Endothelial cell of umbilical vein (primary cell): ENCODE measurements around the gene HEBP1. TPM values are rescaled to one million over a fixed set of nuclear protein-coding genes. Genes with fewer than 3 reads are reported as not detected.

Source experiments
- BruUV-seq: library from RNA; stranded (reverse); fragments of 400-500 nt; replicated peaks from 2 replicates; lab custom pipeline; 2021; lab: Mats Ljungman, UMichigan
- CTCF ChIA-PET: fragments of 300-600, 350-600 bp; sonication (Branson Sonifier 250); formaldehyde crosslinking; loops from one replicate; lab custom pipeline; 2021; ENCODE audit warnings: antibody characterized with exemption, inconsistent platforms; lab: Charles Lee
- POLR2A ChIA-PET: fragments of 300-600, 350-600 bp; sonication (Branson Sonifier 250); formaldehyde crosslinking; loops from one replicate; lab custom pipeline; 2021; ENCODE audit warnings: antibody characterized with exemption, inconsistent platforms; lab: Charles Lee
- DNase-seq: peaks from one replicate; pipeline ENCODE4 v3.0.0-alpha.2; 2011; ENCODE audit warnings: low read depth, low spot score
- FAIRE-seq: peaks from 2 replicates; lab custom pipeline; 2011; peaks lifted over from hg19 to GRCh38; lab: Jason Lieb, UNC
- H2AFZ ChIP-seq: 2 replicates; pipeline ENCODE4 v1.6.0; 2012; ENCODE audit warnings: low read depth, low read length, control low read depth, inconsistent platforms
- H3K27ac ChIP-seq: 2 replicates; pipeline ENCODE4 v1.5.1; 2011; ENCODE audit warnings: low read depth, mild to moderate bottlenecking, control low read depth, low read length, moderate library complexity; ENCODE audit not compliant: insufficient read depth
- H3K27me3 ChIP-seq, 2 experiments: 2 replicates each; pipeline versions ENCODE4 v1.6.0 to v1.6.1; 2011; ENCODE audit warnings: low read length in 2 of 2, mixed read lengths in 1 of 2; ENCODE audit not compliant: control insufficient read depth in 2 of 2, insufficient read depth in 2 of 2
- H3K36me3 ChIP-seq, 2 experiments: 2 replicates in 1 of 2; 3 replicates in 1 of 2; pipeline ENCODE4 v1.5.1; 2011; ENCODE audit warnings: low read length in 2 of 2, mild to moderate bottlenecking in 1 of 2, moderate library complexity in 1 of 2; ENCODE audit not compliant: control insufficient read depth in 2 of 2, insufficient read depth in 2 of 2; ENCODE audit errors: extremely low read depth in 1 of 2
- H3K4me1 ChIP-seq: 3 replicates; pipeline ENCODE4 v1.5.1; 2011; ENCODE audit warnings: mild to moderate bottlenecking, low read length; ENCODE audit not compliant: control insufficient read depth, insufficient read depth; ENCODE audit errors: extremely low read depth
- H3K4me2 ChIP-seq: 2 replicates; pipeline ENCODE4 v1.6.1; 2011; ENCODE audit warnings: low read length, control low read depth, mixed read lengths; ENCODE audit not compliant: insufficient read depth
- H3K4me3 ChIP-seq, 3 experiments: fragments of 200-600 bp in 1 of 3; sonication (generic), shearing (Covaris generic) in 1 of 3; replicated peaks in 1 of 3; 2 replicates each; pipeline ENCODE4 v1.5.1; 2011 to 2016; ENCODE audit warnings: control low read depth in 3 of 3, low read length in 3 of 3, mild to moderate bottlenecking in 2 of 3, inconsistent platforms in 1 of 3, low read depth in 1 of 3, moderate library complexity in 1 of 3; ENCODE audit not compliant: insufficient read depth in 1 of 3
- H3K79me2 ChIP-seq: 2 replicates; pipeline ENCODE4 v1.6.0; 2012; ENCODE audit warnings: low read length, inconsistent platforms; ENCODE audit not compliant: control insufficient read depth, insufficient read depth
- H3K9ac ChIP-seq: replicated peaks from 2 replicates; pipeline ENCODE3; 2011; ENCODE audit warnings: low read length, control low read depth; ENCODE audit not compliant: insufficient read depth; ENCODE audit errors: extremely low read depth
- H3K9me1 ChIP-seq: replicated peaks from 3 replicates; pipeline ENCODE4 v1.6.0; 2011; ENCODE audit warnings: mild to moderate bottlenecking, low read length; ENCODE audit not compliant: control insufficient read depth, insufficient read depth; ENCODE audit errors: extremely low read depth
- H3K9me3 ChIP-seq: replicated peaks from 2 replicates; pipeline ENCODE4 v1.5.1; 2012; ENCODE audit warnings: low read length, inconsistent platforms; ENCODE audit not compliant: control insufficient read depth, insufficient read depth
- H4K20me1 ChIP-seq: replicated peaks from 2 replicates; pipeline ENCODE3; 2011; ENCODE audit warnings: mild to moderate bottlenecking, low read length; ENCODE audit not compliant: control insufficient read depth, insufficient read depth; ENCODE audit errors: extremely low read depth
- EZH2 ChIP-seq: IDR thresholded peaks from 2 replicates; pipeline ENCODE4 v1.6.1; 2012; ENCODE audit warnings: borderline replicate concordance, low read depth, mild to moderate bottlenecking, moderate library complexity, low read length, inconsistent platforms; ENCODE audit not compliant: severe bottlenecking
- FOS ChIP-seq: IDR thresholded peaks from 2 replicates; pipeline ENCODE4 v1.6.1; 2011; ENCODE audit warnings: mild to moderate bottlenecking, low read length, moderate library complexity, borderline replicate concordance; ENCODE audit not compliant: insufficient read depth
- GATA2 ChIP-seq: IDR thresholded peaks from 2 replicates; pipeline ENCODE4 v1.7.0; 2011; ENCODE audit warnings: low read depth, mild to moderate bottlenecking, moderate library complexity, mixed read lengths, low read length; ENCODE audit not compliant: insufficient read length, insufficient read depth
- JUN ChIP-seq: IDR thresholded peaks from 2 replicates; pipeline ENCODE4 v1.6.1; 2011; ENCODE audit warnings: borderline replicate concordance, low read depth; ENCODE audit not compliant: insufficient read length, insufficient read depth
- MYC ChIP-seq: IDR thresholded peaks from one replicate; pipeline ENCODE4 v1.6.1; 2011; ENCODE audit warnings: mild to moderate bottlenecking, low read depth, low read length
- POLR2A ChIP-seq: IDR thresholded peaks from 2 replicates; pipeline ENCODE4 v1.6.1; 2012; ENCODE audit warnings: low read depth, mild to moderate bottlenecking, control low read depth, low read length
- POLR2AphosphoS5 ChIP-seq: IDR thresholded peaks from 2 replicates; pipeline ENCODE4 v1.6.1; 2012; ENCODE audit warnings: low read depth, mild to moderate bottlenecking, control low read depth, low read length, moderate library complexity; ENCODE audit not compliant: insufficient read depth
- dilution Hi-C: fragments of 300-500 bp; cut with MboI; formaldehyde crosslinking; loops from one replicate; pipeline ENCODE4 v1.15.0; 2019; ENCODE audit warnings: low sequenced_read_pairs; ENCODE audit not compliant: extremely low pct_ligation_motif_present
- intact Hi-C: fragments of 100-400 bp; cut with micrococcal nuclease; formaldehyde crosslinking; loops from one replicate; pipeline ENCODE4 v1.10.0; 2022
- polyA plus RNA-seq, 4 experiments: library from polyadenylated mRNA; depleted of rRNA in 3 of 4; stranded (reverse) in 3 of 4; unstranded in 1 of 4; fragments of >200 nt; gene quantifications; 2 replicates each; pipeline versions ENCODE4 v1.2.1 to v1.2.3, GENCODE V29; 2011 to 2012; ENCODE audit warnings: missing spikeins in 1 of 4
- total RNA-seq: library from RNA; stranded (reverse); gene quantifications from 2 replicates; pipeline ENCODE4 v1.2.3, GENCODE V29; 2021
- TF ChIP-seq, protein P1 (sequence below), 2 donors: IDR thresholded peaks; 1 replicate in 1 of 2; 2 replicates in 1 of 2; pipeline ENCODE4 v1.5.1; 2011; ENCODE audit warnings: low read length in 2 of 2, mild to moderate bottlenecking in 2 of 2, moderate library complexity in 2 of 2, control low read depth in 1 of 2, inconsistent platforms in 1 of 2, low read depth in 1 of 2; ENCODE audit not compliant: insufficient read depth in 1 of 2; ENCODE audit errors: extremely low read depth in 1 of 2
- TF ChIP-seq, protein P2 (sequence below): IDR thresholded peaks from 2 replicates; pipeline ENCODE4 v1.6.1; 2011; ENCODE audit not compliant: insufficient read depth, insufficient read length

HEBP1 gene
- total and polyA plus RNA-seq, 2 donors (not counting 3 experiments of a cell fraction or from before 2014, with no cell fraction given) = 23.1 to 59.5 TPM

- no peak overlapping the region for H2AFZ ChIP-seq
- no peaks in the 10 kb centered on the region for H3K9me1 ChIP-seq
- H3K9me3 ChIP-seq = no peaks in the 10 kb centered on the region
- ChIA-PET CTCF (interaction anchor here (0.8 kb wide), 1 partner anchor 44 kb away, joined by 3 read pairs; no protein-coding TSS in a partner anchor), POLR2A (no interaction called here)
- intact Hi-C loops (no loop called here), dilution Hi-C loops (no loop called here)
- no peaks in the 10 kb centered on the region for H3K27me3 ChIP-seq
- TF ChIP-seq, protein P1, sequence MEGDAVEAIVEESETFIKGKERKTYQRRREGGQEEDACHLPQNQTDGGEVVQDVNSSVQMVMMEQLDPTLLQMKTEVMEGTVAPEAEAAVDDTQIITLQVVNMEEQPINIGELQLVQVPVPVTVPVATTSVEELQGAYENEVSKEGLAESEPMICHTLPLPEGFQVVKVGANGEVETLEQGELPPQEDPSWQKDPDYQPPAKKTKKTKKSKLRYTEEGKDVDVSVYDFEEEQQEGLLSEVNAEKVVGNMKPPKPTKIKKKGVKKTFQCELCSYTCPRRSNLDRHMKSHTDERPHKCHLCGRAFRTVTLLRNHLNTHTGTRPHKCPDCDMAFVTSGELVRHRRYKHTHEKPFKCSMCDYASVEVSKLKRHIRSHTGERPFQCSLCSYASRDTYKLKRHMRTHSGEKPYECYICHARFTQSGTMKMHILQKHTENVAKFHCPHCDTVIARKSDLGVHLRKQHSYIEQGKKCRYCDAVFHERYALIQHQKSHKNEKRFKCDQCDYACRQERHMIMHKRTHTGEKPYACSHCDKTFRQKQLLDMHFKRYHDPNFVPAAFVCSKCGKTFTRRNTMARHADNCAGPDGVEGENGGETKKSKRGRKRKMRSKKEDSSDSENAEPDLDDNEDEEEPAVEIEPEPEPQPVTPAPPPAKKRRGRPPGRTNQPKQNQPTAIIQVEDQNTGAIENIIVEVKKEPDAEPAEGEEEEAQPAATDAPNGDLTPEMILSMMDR (IDR thresholded peaks at IDR 0.05; ENCODE audit: extremely low read depth in 1 of 2, insufficient read depth in 1 of 2, low read depth in 1 of 2, low read length in 2 of 2) = no peak
- TF ChIP-seq MYC (no peak), GATA2 (no peak), POLR2A (no peak), FOS (no peak), EZH2 (no peak), JUN (no peak), POLR2AphosphoS5 (no peak)
- TF ChIP-seq, protein P2, sequence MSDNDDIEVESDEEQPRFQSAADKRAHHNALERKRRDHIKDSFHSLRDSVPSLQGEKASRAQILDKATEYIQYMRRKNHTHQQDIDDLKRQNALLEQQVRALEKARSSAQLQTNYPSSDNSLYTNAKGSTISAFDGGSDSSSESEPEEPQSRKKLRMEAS = no peak
- H3K4me3 ChIP-seq = no peak overlapping the region
- no peak overlapping the region for H3K9ac ChIP-seq
- no peaks in the 10 kb centered on the region for H3K79me2 ChIP-seq
- no peaks in the 10 kb centered on the region for H3K4me1 ChIP-seq
- FAIRE-seq (no peak), DNase-seq (no peak)
- no peaks in the 10 kb centered on the region for H3K36me3 ChIP-seq
- no peak overlapping the region for H3K27ac ChIP-seq
- H4K20me1 ChIP-seq = no peaks in the 10 kb centered on the region
- no peak overlapping the region for H3K4me2 ChIP-seq
- no TSS peak for BruUV-seq
Measured at GRCh38 chr12:12939888-12940287, 60.2 kb downstream of the HEBP1 start.
